SIG-M5 treated with dmso at 0.1 percent for 504 hours (cell line): ENCODE data around the gene ANO1.
"Not testable (repeated sequence)": the region's sequence is repeated elsewhere in the genome, so short reads cannot be mapped to it uniquely, and the experiment has no call there.

Source experiments
- DNase-seq: peaks from one replicate; lab custom pipeline; 2025; ENCODE audit not compliant: unreplicated experiment; lab: John Stamatoyannopoulos, UW

ANO1 gene

DNA sequence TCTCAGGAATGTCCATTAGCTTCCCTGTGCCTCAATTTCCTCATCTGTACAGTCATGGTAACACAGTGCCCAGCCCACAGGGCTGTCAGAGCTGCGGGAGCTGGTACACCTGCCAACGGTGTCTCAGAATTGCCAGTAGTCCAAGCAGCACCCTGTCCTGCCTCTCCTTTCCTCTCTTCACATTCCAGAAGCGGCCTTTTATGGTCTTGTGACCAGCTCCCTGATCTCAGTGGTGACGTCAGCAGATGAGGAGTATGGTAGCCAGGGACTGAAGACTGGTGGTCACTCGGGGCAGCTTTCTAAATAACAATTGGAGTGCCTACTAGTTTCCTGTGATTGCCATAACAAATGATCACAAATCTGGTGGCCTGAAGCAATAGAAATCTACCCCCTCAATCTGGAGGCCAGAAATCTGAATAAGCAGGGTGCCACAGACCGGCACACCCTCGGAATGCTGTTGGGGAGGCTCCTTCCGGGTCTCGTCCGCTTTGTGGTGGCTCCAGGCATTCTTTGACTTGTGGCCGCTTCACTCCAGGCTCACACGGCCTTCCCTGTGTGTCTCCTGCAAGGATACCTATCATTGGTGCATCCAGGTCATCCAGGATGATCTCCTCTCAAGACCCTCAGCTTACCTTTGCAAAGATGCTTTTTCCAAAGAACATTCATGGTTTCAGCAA, 127.1 kb downstream of the ANO1 start:
- DNase-seq = no peak

GRCh38 chr11:70205766-70206165, 127.6 kb downstream of the ANO1 start:
- DNase-seq = no peak

DNA sequence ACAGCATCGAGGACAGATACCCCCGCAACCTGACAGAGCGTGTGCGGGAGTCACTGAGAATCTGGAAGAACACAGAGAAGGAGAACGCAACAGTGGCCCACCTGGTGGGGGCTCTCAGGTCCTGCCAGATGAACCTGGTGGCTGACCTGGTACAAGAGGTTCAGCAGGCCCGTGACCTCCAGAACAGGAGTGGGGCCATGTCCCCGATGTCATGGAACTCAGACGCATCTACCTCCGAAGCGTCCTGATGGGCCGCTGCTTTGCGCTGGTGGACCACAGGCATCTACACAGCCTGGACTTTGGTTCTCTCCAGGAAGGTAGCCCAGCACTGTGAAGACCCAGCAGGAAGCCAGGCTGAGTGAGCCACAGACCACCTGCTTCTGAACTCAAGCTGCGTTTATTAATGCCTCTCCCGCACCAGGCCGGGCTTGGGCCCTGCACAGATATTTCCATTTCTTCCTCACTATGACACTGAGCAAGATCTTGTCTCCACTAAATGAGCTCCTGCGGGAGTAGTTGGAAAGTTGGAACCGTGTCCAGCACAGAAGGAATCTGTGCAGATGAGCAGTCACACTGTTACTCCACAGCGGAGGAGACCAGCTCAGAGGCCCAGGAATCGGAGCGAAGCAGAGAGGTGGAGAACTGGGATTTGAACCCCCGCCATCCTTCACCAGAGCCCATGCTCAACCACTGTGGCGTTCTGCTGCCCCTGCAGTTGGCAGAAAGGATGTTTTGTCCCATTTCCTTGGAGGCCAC, 128.3 kb downstream of the ANO1 start:
- DNase-seq = no peak

DNA sequence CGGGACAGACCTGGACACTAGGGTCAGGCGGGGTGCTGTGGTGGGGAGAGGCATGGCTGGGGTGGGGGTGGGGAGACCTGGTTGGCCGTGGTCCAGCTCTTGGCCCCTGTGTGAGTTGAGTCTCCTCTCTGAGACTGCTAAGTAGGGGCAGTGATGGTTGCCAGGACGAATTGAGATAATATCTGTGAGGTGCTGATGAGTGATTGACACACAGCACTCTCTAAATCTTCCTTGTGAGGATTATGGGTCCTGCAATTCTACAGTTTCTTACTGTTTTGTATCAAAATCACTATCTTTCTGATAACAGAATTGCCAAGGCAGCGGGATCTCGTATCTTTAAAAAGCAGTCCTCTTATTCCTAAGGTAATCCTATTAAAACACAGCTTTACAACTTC, 128.9 kb downstream of the ANO1 start:
- no peak for DNase-seq

GRCh38 chr11:70207531-70208131, 129.5 kb downstream of the ANO1 start:
- DNase-seq = no peak

- no peak for DNase-seq
Measured at GRCh38 chr11:70209391-70209912, 131.3 kb downstream of the ANO1 start.

DNA sequence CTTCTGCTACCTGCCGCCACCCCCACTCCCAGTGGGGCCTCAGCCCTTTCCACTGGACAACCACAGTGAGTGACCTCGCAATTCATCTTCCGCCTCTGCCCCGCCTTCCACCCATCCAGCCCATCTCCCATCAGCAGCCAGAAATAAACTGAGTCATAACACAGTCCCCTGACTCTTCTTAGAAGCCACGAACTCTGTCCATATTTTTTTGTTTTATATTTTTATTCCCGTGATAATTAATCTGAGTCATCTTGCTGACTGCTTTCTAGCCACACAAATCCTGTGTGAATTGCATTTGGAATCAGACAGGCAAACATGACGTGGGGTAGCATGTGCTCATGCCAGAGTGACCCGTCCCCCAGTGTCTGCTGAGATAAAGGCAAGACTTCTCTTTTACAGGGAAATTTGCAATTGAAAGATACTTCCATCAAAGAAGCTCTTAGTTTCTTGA, 132.0 kb downstream of the ANO1 start:
- no peak for DNase-seq

DNA sequence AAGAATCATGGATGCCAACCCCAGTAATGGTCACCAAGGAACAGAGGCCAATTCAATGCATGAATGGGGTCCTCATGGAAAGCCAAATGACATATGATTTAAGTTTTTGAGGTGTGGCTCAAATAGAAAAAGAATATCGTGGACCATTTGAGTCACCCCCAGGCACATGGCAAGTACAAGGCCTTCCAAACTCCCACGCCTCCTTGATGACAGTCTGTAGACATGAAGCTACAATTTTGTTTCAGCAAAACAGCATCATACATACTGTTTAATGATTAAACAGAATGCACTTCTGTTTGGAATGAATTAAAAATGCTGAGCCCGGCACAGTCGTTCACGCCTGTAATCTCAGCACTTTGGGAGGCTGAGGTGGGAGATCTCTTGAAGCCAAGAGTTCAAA, 132.4 kb downstream of the ANO1 start:
- DNase-seq = no peak

GRCh38 chr11:70212227-70212811, 134.2 kb downstream of the ANO1 start:
- no peak for DNase-seq

DNA sequence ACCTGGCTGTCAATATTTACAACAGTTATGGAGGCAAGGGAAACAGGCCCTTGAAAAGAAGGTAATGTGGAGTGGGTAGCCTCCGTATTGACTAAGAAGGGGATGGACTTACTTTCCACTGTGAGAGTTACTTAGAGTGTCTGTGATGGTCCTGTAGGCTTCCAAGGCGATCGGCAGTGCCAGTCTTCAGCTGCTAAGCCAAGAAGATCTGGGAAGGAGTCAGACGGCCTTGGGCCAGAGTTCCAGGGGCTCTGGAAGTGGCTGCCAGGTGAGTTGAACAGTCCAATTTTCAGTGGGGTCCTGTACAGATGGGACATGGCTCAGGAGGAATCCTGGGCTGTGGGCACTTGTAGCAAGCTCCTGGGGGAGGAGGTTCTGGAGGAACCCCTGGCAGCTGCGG, 139.3 kb downstream of the ANO1 start:
- DNase-seq = not testable (repeated sequence)

- not testable (repeated sequence) for DNase-seq
Measured at GRCh38 chr11:70218076-70218475, 140.0 kb downstream of the ANO1 start.

GRCh38 chr11:70220136-70220535, 142.0 kb downstream of the ANO1 start:
- DNase-seq = peak; percentile 43

DNA sequence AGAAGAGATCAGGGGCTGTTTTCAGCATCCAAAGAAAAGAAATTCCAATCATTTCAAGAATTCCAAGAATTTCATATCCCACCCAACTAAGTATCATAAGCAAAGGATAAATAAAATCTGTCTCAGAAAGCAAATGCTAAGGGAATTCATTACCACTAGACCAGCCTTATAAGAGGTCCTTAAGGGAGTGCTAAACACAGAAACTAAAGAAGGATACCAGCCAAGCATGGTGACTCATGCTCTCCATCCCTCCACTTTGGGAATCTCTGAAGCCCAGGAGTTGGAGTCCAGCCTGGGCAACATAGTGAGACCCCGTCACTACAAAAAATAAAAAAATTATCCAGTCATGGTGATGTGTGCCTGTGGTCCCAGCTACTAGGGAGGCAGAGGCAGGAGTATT, 142.8 kb downstream of the ANO1 start:
- DNase-seq = no peak

- DNase-seq = no peak
Measured at GRCh38 chr11:70225681-70226177, 147.6 kb downstream of the ANO1 start.

DNA sequence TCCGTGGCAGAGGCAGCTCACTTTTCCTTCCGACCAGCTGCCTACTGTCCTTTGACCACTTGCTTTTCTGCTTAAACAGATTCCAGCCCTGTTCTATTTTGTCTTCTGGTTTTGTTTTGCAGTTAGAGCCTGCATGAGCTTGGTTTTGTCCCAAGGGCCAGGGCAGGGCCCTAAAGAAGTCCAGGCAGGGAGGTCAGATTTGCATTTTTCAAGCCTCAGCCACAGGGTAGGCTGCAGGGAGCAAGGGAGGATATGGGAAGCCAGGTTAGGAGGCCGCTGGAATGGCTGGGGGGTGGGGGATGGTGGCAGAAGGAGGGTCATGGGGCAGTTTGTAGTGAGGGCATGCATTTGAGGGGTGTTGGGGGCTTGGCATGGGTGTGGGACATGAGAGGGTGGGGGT, 148.1 kb downstream of the ANO1 start:
- no peak for DNase-seq

DNA sequence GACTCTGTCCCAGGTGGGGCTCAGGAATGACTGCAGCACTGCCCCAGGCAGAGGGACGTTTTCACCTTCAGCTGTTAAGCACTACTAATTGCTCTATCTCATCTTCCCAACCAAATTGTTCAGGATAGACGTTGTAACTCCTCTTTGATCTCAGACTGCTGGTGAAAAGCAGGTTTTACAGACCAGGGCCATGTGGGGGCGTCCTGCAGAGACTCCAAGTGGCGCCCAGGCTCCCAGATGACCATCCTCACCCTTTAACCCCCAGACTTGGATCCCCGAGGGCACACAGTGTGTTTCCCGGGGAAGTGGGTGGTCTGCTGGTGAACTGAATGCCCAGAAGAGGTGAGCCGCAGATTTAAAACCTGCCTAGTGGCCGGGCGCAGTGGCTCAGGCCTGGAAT, 148.8 kb downstream of the ANO1 start:
- peak; percentile 3 for DNase-seq

DNA sequence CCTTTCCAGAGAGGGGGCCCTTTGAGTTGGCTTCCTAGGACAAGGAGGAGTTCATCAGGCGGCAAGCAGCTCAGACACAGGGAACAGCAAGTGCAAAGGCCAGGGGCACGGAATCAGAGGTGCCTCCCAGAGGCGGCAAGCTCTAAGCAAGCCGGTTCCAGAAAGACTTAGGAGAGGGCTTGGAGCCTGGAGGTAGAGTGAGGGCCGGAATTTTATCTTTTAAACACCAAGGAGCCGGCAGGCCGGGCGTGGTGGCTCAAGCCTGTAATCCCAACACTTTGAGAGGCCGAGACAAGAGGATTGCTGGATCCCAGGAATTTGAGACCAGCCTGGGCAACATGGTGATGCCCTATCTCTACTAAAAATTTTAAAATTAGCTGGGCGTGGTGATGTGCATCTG, 151.6 kb downstream of the ANO1 start:
- DNase-seq = no peak

DNA sequence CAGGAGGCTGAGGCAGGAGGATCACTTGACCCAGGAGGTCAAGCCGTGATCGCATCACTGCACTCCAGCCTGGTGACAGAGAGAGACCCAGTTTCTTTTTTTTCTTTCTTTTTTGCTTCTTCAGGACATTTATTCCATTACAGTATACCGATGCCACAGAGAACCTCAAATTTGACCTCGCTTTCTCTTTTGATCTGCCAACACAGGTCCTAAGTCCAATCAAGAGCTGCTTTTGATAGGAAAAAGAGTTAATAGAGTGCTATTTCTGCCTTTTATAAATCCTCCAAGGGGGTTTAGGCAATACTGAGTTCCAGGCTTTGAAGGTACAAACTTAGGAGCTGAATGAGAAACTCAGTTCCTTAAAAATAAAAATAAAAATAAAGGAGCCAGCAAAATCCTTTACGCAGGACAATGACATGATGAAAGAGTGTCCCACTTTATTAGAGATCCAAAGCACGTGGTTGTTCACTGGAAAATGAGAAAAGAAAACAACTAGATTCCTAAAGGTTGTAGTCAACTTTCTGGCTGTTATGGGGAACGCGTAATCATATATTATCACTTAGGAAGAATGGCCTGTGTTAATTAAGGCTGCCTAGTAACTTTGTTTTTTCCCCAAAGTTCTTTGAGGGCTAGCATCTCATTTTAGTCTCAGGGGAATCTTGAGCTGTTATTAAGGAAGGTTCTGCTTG, 152.2 kb downstream of the ANO1 start:
- DNase-seq = no peak

- DNase-seq = no peak
Measured at GRCh38 chr11:70230840-70231710, 153.0 kb downstream of the ANO1 start.

DNA sequence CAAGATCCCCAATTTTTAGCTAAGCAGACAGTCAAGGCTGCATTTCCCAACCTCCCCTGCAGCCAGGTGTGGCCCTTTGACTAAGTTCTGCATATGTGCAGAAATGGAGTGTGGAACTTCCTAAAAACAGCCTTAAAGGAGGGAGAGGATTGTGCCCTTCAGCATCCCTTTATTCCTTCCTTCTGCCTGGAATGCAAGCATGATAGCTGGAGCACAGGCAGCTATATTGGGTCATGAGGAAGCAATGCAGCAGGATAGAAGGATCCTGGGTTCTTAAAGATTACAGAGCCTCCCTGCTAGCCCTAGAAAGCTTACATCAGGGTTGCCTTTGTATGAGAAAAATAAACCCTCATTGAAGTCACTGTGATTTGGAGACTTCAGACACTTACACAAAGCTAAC, 154.9 kb downstream of the ANO1 start:
- DNase-seq = no peak
